PC-9 (cell line): ENCODE results near the gene EML2.

Experiments used
- CTCF ChIP-seq: fragments of 200-600 bp; sonication (generic); conservative IDR thresholded peaks from 2 replicates; pipeline ENCODE4 v1.6.1; 2017; ENCODE audit warnings: mixed run types, antibody characterized with exemption, mild to moderate bottlenecking, moderate library complexity
- EZH2 ChIP-seq: fragments of 200-600 bp; sonication (generic); IDR thresholded peaks from 2 replicates; pipeline ENCODE4 v1.8.0; 2017; ENCODE audit warnings: antibody characterized with exemption, low read depth

- no peak for TF ChIP-seq EZH2
- no peak for TF ChIP-seq CTCF
Measured at GRCh38 chr19:45646345-45646698, 7.1 kb upstream of the EML2 start.
